ENCODE results near the gene SPRR2G. TPM values are rescaled to one million over a fixed set of nuclear protein-coding genes. Genes with fewer than 3 reads are reported as not detected.
"Not testable (repeated sequence)": the region's sequence is repeated elsewhere in the genome, so short reads cannot be mapped to it uniquely, and the experiment has no call there.

SPRR2G gene
- total RNA-seq, 1 experiment from 2014 or later, result not detected

DNA sequence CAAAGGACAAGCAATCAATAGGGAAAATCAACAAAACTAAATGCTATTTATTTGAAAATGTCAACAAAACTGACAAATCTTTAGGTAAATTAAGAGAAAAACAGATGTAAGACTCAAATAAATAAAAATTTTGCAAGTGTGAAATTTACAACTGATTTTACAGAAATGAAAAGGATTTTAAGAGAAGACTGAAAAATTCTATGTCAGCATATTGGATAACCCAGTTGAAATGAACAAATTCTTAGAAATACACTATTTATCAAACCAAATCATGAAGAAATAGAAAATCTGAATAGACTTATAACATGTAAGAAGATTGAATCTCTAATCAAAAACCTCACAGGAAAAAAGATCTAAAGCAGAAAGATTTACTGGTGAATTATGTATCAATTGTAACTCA lies 29.7 kb downstream of the SPRR2G start:
- no peaks in the 10 kb centered on the region for H4K20me1 ChIP-seq (ENCODE audit: low read length)
- H3K36me3 ChIP-seq (ENCODE audit: low read depth, low read length), result no peaks in the 10 kb centered on the region
- H3K27ac ChIP-seq (ENCODE audit: low read length), result no peak overlapping the region
- H3K4me1 ChIP-seq (ENCODE audit: insufficient read depth, low read length), result peaks cover 20% of the 10 kb centered on the region
- no peak overlapping the region for H3K9ac ChIP-seq (ENCODE audit: low read length)
- ChIA-PET POLR2A (ENCODE audit: unreplicated experiment) (no interaction called here), CTCF (no interaction called here)
- no peak overlapping the region for H3K4me3 ChIP-seq (ENCODE audit: low read length)
- no peaks in the 10 kb centered on the region for H3K9me2 ChIP-seq (replicated peaks; ENCODE audit: low read length)
- no peaks in the 10 kb centered on the region for H3F3A ChIP-seq (ENCODE audit: low read length, unreplicated experiment)
- H3K9me3 ChIP-seq (ENCODE audit: low read length), result 0 out of 2 replicates have a peak, but pooled peaks cover 5% of the 10 kb centered on the region
- H2AFZ ChIP-seq (ENCODE audit: low read length), result no peak overlapping the region
- H3K79me2 ChIP-seq (ENCODE audit: low read length), result no peaks in the 10 kb centered on the region
- H3K27me3 ChIP-seq (ENCODE audit: low read length), result no peaks in the 10 kb centered on the region
- no TSS peak for BruUV-seq (replicated peaks)
- ATAC-seq, result no peak
- TF ChIP-seq EZH2phosphoT487 (IDR thresholded peaks at IDR 0.05; ENCODE audit: borderline replicate concordance, low read length) (no peak), CTCF (conservative IDR thresholded peaks at IDR 0.05; ENCODE audit: low read depth, low read length) (no peak), EZH2 (IDR thresholded peaks at IDR 0.05; ENCODE audit: low read length, unreplicated experiment) (no peak)
- no peak overlapping the region for H3K4me2 ChIP-seq (ENCODE audit: low read length)
- intact Hi-C loops (cut with micrococcal nuclease), result no loop called here
- DNase-seq, result no peak

DNA sequence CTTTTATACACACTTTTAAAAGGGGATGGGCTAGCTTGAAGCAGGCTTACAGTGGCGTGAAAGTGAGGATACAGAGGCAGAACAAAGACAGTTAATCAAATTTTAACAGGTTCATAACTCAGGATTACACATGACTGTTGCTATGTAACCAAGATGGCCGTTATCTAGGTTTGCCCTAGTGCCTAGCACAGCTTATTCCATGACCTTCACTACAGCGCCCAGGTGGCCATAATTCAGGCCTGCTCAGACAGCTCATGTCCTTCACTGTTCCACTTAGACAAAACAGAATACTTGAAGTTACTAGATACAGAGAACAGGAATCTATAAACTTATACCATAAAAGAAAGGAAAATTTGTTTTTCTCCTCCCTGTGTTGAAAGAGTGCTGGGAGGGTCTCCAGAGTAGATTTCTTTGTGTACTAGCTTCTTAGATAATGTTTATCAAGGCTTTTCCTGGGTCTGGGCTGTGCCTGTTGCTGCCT lies 31.2 kb downstream of the SPRR2G start:
- no peaks in the 10 kb centered on the region for H3K79me2 ChIP-seq (ENCODE audit: low read length)
- 0 out of 2 replicates have a peak overlapping the region, but pooled peaks have one; percentile 18 for H2AFZ ChIP-seq (ENCODE audit: low read length)
- ATAC-seq (no peak), DNase-seq (no peak)
- H3K4me3 ChIP-seq (ENCODE audit: low read length), result no peak overlapping the region
- H3K4me1 ChIP-seq (ENCODE audit: insufficient read depth, low read length), result peaks cover 20% of the 10 kb centered on the region
- ChIA-PET CTCF (no interaction called here), POLR2A (ENCODE audit: unreplicated experiment) (no interaction called here)
- no peaks in the 10 kb centered on the region for H4K20me1 ChIP-seq (ENCODE audit: low read length)
- TF ChIP-seq EZH2phosphoT487 (IDR thresholded peaks at IDR 0.05; ENCODE audit: borderline replicate concordance, low read length) (no peak), EZH2 (IDR thresholded peaks at IDR 0.05; ENCODE audit: low read length, unreplicated experiment) (no peak), CTCF (conservative IDR thresholded peaks at IDR 0.05; ENCODE audit: low read depth, low read length) (no peak)
- no peak overlapping the region for H3K4me2 ChIP-seq (ENCODE audit: low read length)
- intact Hi-C loops (cut with micrococcal nuclease), result no loop called here
- H3K9ac ChIP-seq (ENCODE audit: low read length), result no peak overlapping the region
- H3K27me3 ChIP-seq (ENCODE audit: low read length), result peaks cover 4% of the 10 kb centered on the region; the same call in 1 of the 2 replicates
- no peak overlapping the region for H3K27ac ChIP-seq (ENCODE audit: low read length)
- no peaks in the 10 kb centered on the region for H3K9me2 ChIP-seq (replicated peaks; ENCODE audit: low read length)
- BruUV-seq (replicated peaks), result no TSS peak
- H3F3A ChIP-seq (ENCODE audit: low read length, unreplicated experiment), result no peaks in the 10 kb centered on the region
- H3K9me3 ChIP-seq (ENCODE audit: low read length), result no peaks in the 10 kb centered on the region
- H3K36me3 ChIP-seq (ENCODE audit: low read depth, low read length), result no peaks in the 10 kb centered on the region

GRCh38 chr1:153115264-153115663 lies 35.4 kb downstream of the SPRR2G start:
- H2AFZ ChIP-seq (ENCODE audit: low read length); H4K20me1 ChIP-seq (ENCODE audit: low read length); ATAC-seq; H3K9me3 ChIP-seq (ENCODE audit: low read length); H3K27me3 ChIP-seq (ENCODE audit: low read length); H3K36me3 ChIP-seq (ENCODE audit: low read depth, low read length); H3K9me2 ChIP-seq (replicated peaks; ENCODE audit: low read length); H3K4me1 ChIP-seq (ENCODE audit: insufficient read depth, low read length); POLR2A ChIA-PET (ENCODE audit: unreplicated experiment); CTCF ChIA-PET; H3K9ac ChIP-seq (ENCODE audit: low read length); H3F3A ChIP-seq (ENCODE audit: low read length, unreplicated experiment); H3K4me2 ChIP-seq (ENCODE audit: low read length); H3K27ac ChIP-seq (ENCODE audit: low read length); intact Hi-C loops (cut with micrococcal nuclease); H3K79me2 ChIP-seq (ENCODE audit: low read length); BruUV-seq (replicated peaks); H3K4me3 ChIP-seq (ENCODE audit: low read length); DNase-seq: not testable (repeated sequence)

All from PC-3 (cell line).